H9 (cell line): Measurements from ENCODE around the gene FOXJ3. TPM values are rescaled to one million over a fixed set of nuclear protein-coding genes. Genes with fewer than 3 reads are reported as not detected.

Experiments
- DNase-seq: peaks from one replicate; pipeline ENCODE4 v3.0.0-alpha.2; 2017
- H2AFZ ChIP-seq: one replicate; pipeline ENCODE4 v1.6.1; 2013; ENCODE audit warnings: mild to moderate bottlenecking, low read length, control low read depth, moderate library complexity
- H2AK5ac ChIP-seq: 2 replicates; pipeline ENCODE4 v1.6.1; 2013; ENCODE audit warnings: low read length, control low read depth, mixed read lengths; ENCODE audit not compliant: insufficient read length
- H2BK120ac ChIP-seq: one replicate; pipeline ENCODE4 v1.6.1; 2013; ENCODE audit warnings: low read depth, mild to moderate bottlenecking, low read length, control low read depth, inconsistent platforms; ENCODE audit not compliant: poor library complexity, severe bottlenecking
- H2BK12ac ChIP-seq: 2 replicates; pipeline ENCODE4 v1.6.1; 2013; ENCODE audit warnings: low read length, control low read depth, mixed read lengths, low read depth; ENCODE audit not compliant: insufficient read length
- H2BK15ac ChIP-seq: 2 replicates; pipeline ENCODE4 v1.6.1; 2013; ENCODE audit warnings: low read depth, low read length, control low read depth
- H2BK20ac ChIP-seq: one replicate; pipeline ENCODE4 v1.6.1; 2013; ENCODE audit warnings: low read depth, mild to moderate bottlenecking, low read length, control low read depth, inconsistent platforms; ENCODE audit not compliant: poor library complexity, severe bottlenecking
- H2BK5ac ChIP-seq: 2 replicates; pipeline ENCODE4 v1.6.1; 2013; ENCODE audit warnings: low read length, control low read depth, mixed read lengths; ENCODE audit not compliant: insufficient read length
- H3K14ac ChIP-seq: 2 replicates; pipeline ENCODE4 v1.6.1; 2013; ENCODE audit warnings: low read length, control low read depth; ENCODE audit not compliant: insufficient read depth
- H3K18ac ChIP-seq: 2 replicates; pipeline ENCODE4 v1.6.1; 2013; ENCODE audit warnings: low read depth, mild to moderate bottlenecking, mixed read lengths, low read length, control low read depth; ENCODE audit not compliant: insufficient read length
- H3K23ac ChIP-seq: 2 replicates; pipeline ENCODE4 v1.6.1; 2013; ENCODE audit warnings: low read length, control low read depth, mixed read lengths, low read depth; ENCODE audit not compliant: insufficient read length
- H3K23me2 ChIP-seq: 2 replicates; pipeline ENCODE4 v1.6.1; 2013; ENCODE audit warnings: low read depth, mild to moderate bottlenecking, mixed read lengths, low read length, control low read depth; ENCODE audit not compliant: insufficient read length, poor library complexity, severe bottlenecking
- H3K27ac ChIP-seq: 2 replicates; pipeline ENCODE4 v1.5.1; 2013; ENCODE audit warnings: low read length, control low read depth, mixed read lengths, low read depth; ENCODE audit not compliant: insufficient read length
- H3K27me3 ChIP-seq: 2 replicates; pipeline ENCODE4 v1.6.1; 2013; ENCODE audit warnings: low read length, control low read depth, inconsistent platforms; ENCODE audit not compliant: insufficient read depth
- H3K4ac ChIP-seq: 2 replicates; pipeline ENCODE4 v1.6.1; 2013; ENCODE audit warnings: low read depth, mild to moderate bottlenecking, control low read depth, inconsistent platforms, low read length, moderate library complexity
- H3K4me1 ChIP-seq: 2 replicates; pipeline ENCODE4 v1.6.1; 2013; ENCODE audit warnings: low read length, control low read depth, inconsistent platforms; ENCODE audit not compliant: insufficient read depth
- H3K4me2 ChIP-seq: 2 replicates; pipeline ENCODE4 v1.6.1; 2013; ENCODE audit warnings: low read length, control low read depth, mixed read lengths; ENCODE audit not compliant: insufficient read length, insufficient read depth
- H3K56ac ChIP-seq: 2 replicates; pipeline ENCODE4 v1.6.1; 2013; ENCODE audit warnings: low read depth, mild to moderate bottlenecking, mixed read lengths, low read length, control low read depth; ENCODE audit not compliant: insufficient read length
- H3K79me1 ChIP-seq: 2 replicates; pipeline ENCODE4 v1.6.1; 2013; ENCODE audit warnings: low read depth, mild to moderate bottlenecking, moderate library complexity, low read length, control low read depth, inconsistent platforms; ENCODE audit not compliant: insufficient read depth, poor library complexity, severe bottlenecking
- H3K79me2 ChIP-seq: 2 replicates; pipeline ENCODE4 v1.6.1; 2013; ENCODE audit warnings: low read length, control low read depth, inconsistent platforms; ENCODE audit not compliant: insufficient read depth
- H3K9ac ChIP-seq: 2 replicates; pipeline ENCODE4 v1.6.1; 2013; ENCODE audit warnings: low read length, control low read depth, mixed read lengths; ENCODE audit not compliant: insufficient read length; ENCODE audit errors: extremely low read depth
- H3K9me3 ChIP-seq: one replicate; pipeline ENCODE4 v1.6.1; 2013; ENCODE audit warnings: low read depth, low read length, inconsistent platforms; ENCODE audit not compliant: control insufficient read depth
- H3T11ph ChIP-seq: one replicate; pipeline ENCODE4 v1.6.1; 2013; ENCODE audit warnings: mild to moderate bottlenecking, low read length, control low read depth, inconsistent platforms
- H4K20me1 ChIP-seq: one replicate; pipeline ENCODE4 v1.6.1; 2013; ENCODE audit not compliant: control insufficient read depth, insufficient read length, insufficient read depth
- H4K5ac ChIP-seq: 2 replicates; pipeline ENCODE4 v1.6.1; 2013; ENCODE audit warnings: low read depth, mild to moderate bottlenecking, mixed read lengths, low read length, control low read depth; ENCODE audit not compliant: insufficient read length
- H4K8ac ChIP-seq: replicated peaks from 2 replicates; pipeline ENCODE4 v1.6.1; 2013; ENCODE audit warnings: low read length, control low read depth, mixed read lengths, low read depth; ENCODE audit not compliant: insufficient read length
- H4K91ac ChIP-seq: 2 replicates; pipeline ENCODE4 v1.6.1; 2013; ENCODE audit warnings: low read depth, mild to moderate bottlenecking, moderate library complexity, mixed read lengths, low read length, control low read depth; ENCODE audit not compliant: insufficient read length
- H3K27ac Mint-ChIP-seq, 3 experiments: 2 replicates in 2 of 3; 3 replicates in 1 of 3; pipeline ENCODE4 v1.8.0; 2020 to 2021; ENCODE audit warnings: mixed read lengths in 3 of 3, mild to moderate bottlenecking in 1 of 3, moderate library complexity in 1 of 3
- H3K27me3 Mint-ChIP-seq: 2 replicates; pipeline ENCODE4 v1.8.0; 2021; ENCODE audit warnings: low read depth, mild to moderate bottlenecking, moderate library complexity, mixed read lengths
- H3K36me3 Mint-ChIP-seq, 3 experiments: 2 replicates in 2 of 3; 3 replicates in 1 of 3; pipeline ENCODE4 v1.8.0; 2020 to 2021; ENCODE audit warnings: low read depth in 3 of 3, mixed read lengths in 3 of 3; ENCODE audit not compliant: insufficient read depth in 1 of 3
- H3K4me1 Mint-ChIP-seq, 2 experiments: 2 replicates each; pipeline ENCODE4 v1.8.0; 2020; ENCODE audit warnings: mixed read lengths in 2 of 2
- H3K4me3 Mint-ChIP-seq, 2 experiments: 2 replicates in 1 of 2; 3 replicates in 1 of 2; pipeline ENCODE4 v1.8.0; 2020 to 2021; ENCODE audit warnings: mild to moderate bottlenecking in 2 of 2, mixed read lengths in 2 of 2, moderate library complexity in 1 of 2
- H3K9me3 Mint-ChIP-seq, 2 experiments: 2 replicates in 1 of 2; 3 replicates in 1 of 2; pipeline ENCODE4 v1.8.0; 2020; ENCODE audit warnings: mild to moderate bottlenecking in 2 of 2, mixed read lengths in 2 of 2, moderate library complexity in 1 of 2
- WGBS: extraction: QIAGEN DNeasy Blood & Tissue Kit; methylation state at CpG from one replicate; pipeline ENCODE4 v1.1.7; 2013; ENCODE audit warnings: missing lambda C conversion rate, low lambda C conversion rate, mixed read lengths; ENCODE audit not compliant: insufficient read length; ENCODE audit errors: extremely low coverage; 5-methylcytosine and 5-hydroxymethylcytosine counted together
- total RNA-seq: library from RNA; stranded (reverse); gene quantifications from 2 replicates; pipeline ENCODE4 v1.2.1, GENCODE V29; 2021
- TF ChIP-seq, protein P1 (sequence below): fragments of 200-600 bp; sonication (generic); conservative IDR thresholded peaks from 3 replicates; pipeline ENCODE4 v1.8.0; 2021; ENCODE audit warnings: antibody characterized with exemption, mild to moderate bottlenecking

Gene FOXJ3
- total RNA-seq, 1 experiment from 2014 or later: 49.9 TPM

DNA sequence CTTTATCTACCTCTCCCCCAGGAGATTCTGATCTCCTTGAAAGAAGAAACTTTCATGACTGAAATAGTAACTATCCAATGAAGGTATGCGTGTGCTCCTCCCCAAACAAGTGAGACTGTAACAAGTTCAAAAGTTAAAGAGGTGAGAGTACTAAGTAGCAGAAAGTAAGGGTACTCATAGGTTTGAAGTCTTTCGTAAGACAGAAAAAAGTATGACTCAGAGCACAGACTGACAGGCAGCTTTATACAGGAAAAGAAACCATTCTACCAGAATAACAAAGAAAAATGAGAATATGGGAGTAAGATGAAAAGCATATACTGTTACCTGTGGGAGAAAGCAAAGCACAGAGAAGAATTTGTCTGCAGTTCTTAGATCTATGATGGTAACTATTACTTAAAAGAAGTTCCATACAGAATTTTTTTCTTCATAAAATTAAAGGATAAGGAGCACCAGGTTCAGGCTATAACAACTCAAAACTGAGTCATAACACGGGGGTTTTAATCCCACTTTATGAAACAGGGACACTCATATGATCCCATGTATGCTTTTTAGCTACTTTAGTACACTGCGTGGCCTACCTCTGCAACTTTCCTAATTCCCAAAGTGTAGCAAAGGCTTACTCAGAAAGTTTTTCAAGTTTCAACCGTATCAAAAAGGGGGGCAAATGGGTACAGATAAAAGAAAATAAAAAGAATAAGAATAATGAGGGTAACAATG lies 52.0 kb downstream of the FOXJ3 start:
- H3K14ac ChIP-seq: no peak overlapping the region
- H3K79me2 ChIP-seq: peaks cover 2% of the 10 kb centered on the region; the same call in 1 of the 2 replicates
- H4K91ac ChIP-seq: no peak overlapping the region
- Mint-ChIP-seq H3K36me3 (peaks cover 4 to 12% (median 8%) of the 10 kb centered on the region in 3 experiments; a peak in 6 of 7 replicates), H3K4me1 (peaks cover 27 to 38% of the 10 kb centered on the region in 2 experiments), H3K27me3 (no peaks in the 10 kb centered on the region), H3K4me3 (no peak overlapping the region), H3K27ac (no peak overlapping the region), H3K9me3 (no peaks in the 10 kb centered on the region)
- no peak overlapping the region for H3T11ph ChIP-seq
- no peak overlapping the region for H3K23ac ChIP-seq
- H3K56ac ChIP-seq: no peak overlapping the region
- no peaks in the 10 kb centered on the region for H4K20me1 ChIP-seq
- H2BK12ac ChIP-seq: no peak overlapping the region
- no peak overlapping the region for H3K4ac ChIP-seq
- H3K79me1 ChIP-seq: no peaks in the 10 kb centered on the region
- H2AK5ac ChIP-seq: no peak overlapping the region
- DNase-seq: no peak
- H3K27ac ChIP-seq: no peak overlapping the region
- H3K4me1 ChIP-seq: peaks cover 2% of the 10 kb centered on the region; the same call in 1 of the 2 replicates
- no peak overlapping the region for H3K18ac ChIP-seq
- H3K9me3 ChIP-seq: no peaks in the 10 kb centered on the region
- H3K4me2 ChIP-seq: no peak overlapping the region
- no peak overlapping the region for H4K5ac ChIP-seq
- WGBS: no CpG with 5 or more reads among the region's 5 CpGs
- no peak overlapping the region for H2AFZ ChIP-seq
- H3K27me3 ChIP-seq: no peaks in the 10 kb centered on the region
- H2BK120ac ChIP-seq: no peak overlapping the region
- H3K9ac ChIP-seq: no peak overlapping the region
- H2BK20ac ChIP-seq: no peak overlapping the region
- H2BK15ac ChIP-seq: no peak overlapping the region
- TF ChIP-seq, protein P1, sequence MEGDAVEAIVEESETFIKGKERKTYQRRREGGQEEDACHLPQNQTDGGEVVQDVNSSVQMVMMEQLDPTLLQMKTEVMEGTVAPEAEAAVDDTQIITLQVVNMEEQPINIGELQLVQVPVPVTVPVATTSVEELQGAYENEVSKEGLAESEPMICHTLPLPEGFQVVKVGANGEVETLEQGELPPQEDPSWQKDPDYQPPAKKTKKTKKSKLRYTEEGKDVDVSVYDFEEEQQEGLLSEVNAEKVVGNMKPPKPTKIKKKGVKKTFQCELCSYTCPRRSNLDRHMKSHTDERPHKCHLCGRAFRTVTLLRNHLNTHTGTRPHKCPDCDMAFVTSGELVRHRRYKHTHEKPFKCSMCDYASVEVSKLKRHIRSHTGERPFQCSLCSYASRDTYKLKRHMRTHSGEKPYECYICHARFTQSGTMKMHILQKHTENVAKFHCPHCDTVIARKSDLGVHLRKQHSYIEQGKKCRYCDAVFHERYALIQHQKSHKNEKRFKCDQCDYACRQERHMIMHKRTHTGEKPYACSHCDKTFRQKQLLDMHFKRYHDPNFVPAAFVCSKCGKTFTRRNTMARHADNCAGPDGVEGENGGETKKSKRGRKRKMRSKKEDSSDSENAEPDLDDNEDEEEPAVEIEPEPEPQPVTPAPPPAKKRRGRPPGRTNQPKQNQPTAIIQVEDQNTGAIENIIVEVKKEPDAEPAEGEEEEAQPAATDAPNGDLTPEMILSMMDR: no peak
- H3K23me2 ChIP-seq: no peaks in the 10 kb centered on the region
- H2BK5ac ChIP-seq: no peak overlapping the region
- no peak overlapping the region for H4K8ac ChIP-seq
